Measurements from ENCODE around the gene EVPL. TPM values are rescaled to one million over a fixed set of nuclear protein-coding genes. Genes with fewer than 3 reads are reported as not detected.

EVPL gene
- total and polyA plus RNA-seq, 2 of the 13 experiments (the other 11 are each of a cell fraction or from before 2014, with no cell fraction given), result 2.1 to 8.2 TPM

- TF ChIP-seq, protein P1, sequence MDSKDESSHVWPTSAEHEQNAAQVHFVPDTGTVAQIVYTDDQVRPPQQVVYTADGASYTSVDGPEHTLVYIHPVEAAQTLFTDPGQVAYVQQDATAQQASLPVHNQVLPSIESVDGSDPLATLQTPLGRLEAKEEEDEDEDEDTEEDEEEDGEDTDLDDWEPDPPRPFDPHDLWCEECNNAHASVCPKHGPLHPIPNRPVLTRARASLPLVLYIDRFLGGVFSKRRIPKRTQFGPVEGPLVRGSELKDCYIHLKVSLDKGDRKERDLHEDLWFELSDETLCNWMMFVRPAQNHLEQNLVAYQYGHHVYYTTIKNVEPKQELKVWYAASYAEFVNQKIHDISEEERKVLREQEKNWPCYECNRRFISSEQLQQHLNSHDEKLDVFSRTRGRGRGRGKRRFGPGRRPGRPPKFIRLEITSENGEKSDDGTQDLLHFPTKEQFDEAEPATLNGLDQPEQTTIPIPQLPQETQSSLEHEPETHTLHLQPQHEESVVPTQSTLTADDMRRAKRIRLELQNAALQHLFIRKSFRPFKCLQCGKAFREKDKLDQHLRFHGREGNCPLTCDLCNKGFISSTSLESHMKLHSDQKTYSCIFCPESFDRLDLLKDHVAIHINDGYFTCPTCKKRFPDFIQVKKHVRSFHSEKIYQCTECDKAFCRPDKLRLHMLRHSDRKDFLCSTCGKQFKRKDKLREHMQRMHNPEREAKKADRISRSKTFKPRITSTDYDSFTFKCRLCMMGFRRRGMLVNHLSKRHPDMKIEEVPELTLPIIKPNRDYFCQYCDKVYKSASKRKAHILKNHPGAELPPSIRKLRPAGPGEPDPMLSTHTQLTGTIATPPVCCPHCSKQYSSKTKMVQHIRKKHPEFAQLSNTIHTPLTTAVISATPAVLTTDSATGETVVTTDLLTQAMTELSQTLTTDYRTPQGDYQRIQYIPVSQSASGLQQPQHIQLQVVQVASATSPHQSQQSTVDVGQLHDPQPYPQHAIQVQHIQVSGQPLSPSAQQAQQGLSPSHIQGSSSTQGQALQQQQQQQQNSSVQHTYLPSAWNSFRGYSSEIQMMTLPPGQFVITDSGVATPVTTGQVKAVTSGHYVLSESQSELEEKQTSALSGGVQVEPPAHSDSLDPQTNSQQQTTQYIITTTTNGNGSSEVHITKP (CRISPR knock-in tag; IDR thresholded peaks at IDR 0.05; ENCODE audit: low read depth), result 0 out of 2 replicates have a peak, but pooled peaks have one; percentile 51
- no peak for TF ChIP-seq HINFP (CRISPR knock-in tag; IDR thresholded peaks at IDR 0.05; ENCODE audit: low read depth)
- no peak for TF ChIP-seq HBP1 (CRISPR knock-in tag; IDR thresholded peaks at IDR 0.05; ENCODE audit: low read depth)
- peak; percentile 77; the same call in 1 of the 2 replicates for TF ChIP-seq ZNF280D (CRISPR knock-in tag; IDR thresholded peaks at IDR 0.05)
- TF ChIP-seq ZNF451 (CRISPR knock-in tag; IDR thresholded peaks at IDR 0.05), result peak; percentile 64; the same call in 1 of the 2 replicates
- peak; percentile 64; the same call in 1 of the 2 replicates for TF ChIP-seq ZNF546 (CRISPR knock-in tag; conservative IDR thresholded peaks at IDR 0.05)
- TF ChIP-seq U2AF2 (IDR thresholded peaks at IDR 0.05; ENCODE audit: low read depth, low read length), result no peak
- TF ChIP-seq, protein P2, sequence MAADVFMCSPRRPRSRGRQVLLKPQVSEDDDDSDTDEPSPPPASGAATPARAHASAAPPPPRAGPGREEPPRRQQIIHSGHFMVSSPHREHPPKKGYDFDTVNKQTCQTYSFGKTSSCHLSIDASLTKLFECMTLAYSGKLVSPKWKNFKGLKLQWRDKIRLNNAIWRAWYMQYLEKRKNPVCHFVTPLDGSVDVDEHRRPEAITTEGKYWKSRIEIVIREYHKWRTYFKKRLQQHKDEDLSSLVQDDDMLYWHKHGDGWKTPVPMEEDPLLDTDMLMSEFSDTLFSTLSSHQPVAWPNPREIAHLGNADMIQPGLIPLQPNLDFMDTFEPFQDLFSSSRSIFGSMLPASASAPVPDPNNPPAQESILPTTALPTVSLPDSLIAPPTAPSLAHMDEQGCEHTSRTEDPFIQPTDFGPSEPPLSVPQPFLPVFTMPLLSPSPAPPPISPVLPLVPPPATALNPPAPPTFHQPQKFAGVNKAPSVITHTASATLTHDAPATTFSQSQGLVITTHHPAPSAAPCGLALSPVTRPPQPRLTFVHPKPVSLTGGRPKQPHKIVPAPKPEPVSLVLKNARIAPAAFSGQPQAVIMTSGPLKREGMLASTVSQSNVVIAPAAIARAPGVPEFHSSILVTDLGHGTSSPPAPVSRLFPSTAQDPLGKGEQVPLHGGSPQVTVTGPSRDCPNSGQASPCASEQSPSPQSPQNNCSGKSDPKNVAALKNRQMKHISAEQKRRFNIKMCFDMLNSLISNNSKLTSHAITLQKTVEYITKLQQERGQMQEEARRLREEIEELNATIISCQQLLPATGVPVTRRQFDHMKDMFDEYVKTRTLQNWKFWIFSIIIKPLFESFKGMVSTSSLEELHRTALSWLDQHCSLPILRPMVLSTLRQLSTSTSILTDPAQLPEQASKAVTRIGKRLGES (CRISPR knock-in tag; IDR thresholded peaks at IDR 0.05; ENCODE audit: borderline replicate concordance), result no peak
- TF ChIP-seq MAX (IDR thresholded peaks at IDR 0.05), result peak; percentile 80
- TF ChIP-seq CTCF (CRISPR knock-in tag; IDR thresholded peaks at IDR 0.05), result peak; percentile 92
- TF ChIP-seq ZFX (CRISPR knock-in tag; IDR thresholded peaks at IDR 0.05; ENCODE audit: low read depth), result peak; percentile 68
- TF ChIP-seq STAG1 (CRISPR knock-in tag; IDR thresholded peaks at IDR 0.05), result peak; percentile 73
Observed at GRCh38 chr17:76000016-76000754, 26.9 kb downstream of the EVPL start (continued).

Measured in HepG2 (cell line).